OCI-LY3 (cell line): ENCODE measurements around the gene SDK1.

Experiments
- H2AFZ ChIP-seq: fragments of 200-600, 300-600 bp; shearing (Covaris generic); 2 replicates; pipeline ENCODE4 v1.6.0; 2014; ENCODE audit warnings: antibody characterized with exemption, low read depth, low read length
- H3K27ac ChIP-seq: fragments of 200-600, 300-600 bp; sonication (generic); 2 replicates; pipeline ENCODE4 v1.5.1; 2014; ENCODE audit warnings: mild to moderate bottlenecking, low read length, moderate library complexity, mixed read lengths
- H3K27me3 ChIP-seq: fragments of 200-600, 300-600 bp; sonication (generic); 2 replicates; pipeline ENCODE4 v1.6.1; 2014; ENCODE audit warnings: low read depth, low read length, mixed read lengths
- H3K36me3 ChIP-seq: fragments of 200-600, 300-600 bp; sonication (generic); replicated peaks from 2 replicates; pipeline ENCODE3; 2014; ENCODE audit warnings: low read depth, low read length, mixed read lengths
- H3K4me1 ChIP-seq: fragments of 300-600, 200-600 bp; sonication (generic); 2 replicates; pipeline ENCODE4 v1.6.1; 2014; ENCODE audit warnings: low read length, mixed read lengths
- H3K4me2 ChIP-seq: fragments of 200-600, 300-600 bp; sonication (generic); 2 replicates; pipeline ENCODE4 v1.6.1; 2014; ENCODE audit warnings: low read length, mixed read lengths
- H3K4me3 ChIP-seq: fragments of 300-600, 200-600 bp; sonication (generic); 2 replicates; pipeline ENCODE4 v1.5.1; 2014; ENCODE audit warnings: antibody characterized with exemption, mild to moderate bottlenecking, low read length, moderate library complexity
- H3K79me2 ChIP-seq: fragments of 300-600, 200-600 bp; shearing (Covaris generic); 2 replicates; pipeline ENCODE4 v1.6.1; 2014; ENCODE audit warnings: mild to moderate bottlenecking, low read length, mixed read lengths
- H3K9ac ChIP-seq: fragments of 300-600, 200-600 bp; shearing (Covaris generic); 2 replicates; pipeline ENCODE4 v1.6.0; 2014; ENCODE audit warnings: mild to moderate bottlenecking, low read length, moderate library complexity
- H3K9me3 ChIP-seq: fragments of 200-600, 300-600 bp; shearing (Covaris generic); 2 replicates; pipeline ENCODE4 v1.6.1; 2014; ENCODE audit warnings: low read length, mixed read lengths; ENCODE audit not compliant: insufficient read depth
- H4K20me1 ChIP-seq: fragments of 200-600, 300-600 bp; sonication (generic); 2 replicates; pipeline ENCODE4 v1.6.1; 2016; ENCODE audit warnings: low read length, mixed read lengths; ENCODE audit not compliant: insufficient read depth
- EZH2phosphoT487 ChIP-seq: fragments of 200-600 bp; shearing (Covaris generic); IDR thresholded peaks from 2 replicates; pipeline ENCODE4 v1.6.1; 2018; ENCODE audit warnings: antibody characterized with exemption, mixed run types, low read depth
- TF ChIP-seq, protein P1 (sequence below): fragments of 200-600, 300-600 bp; sonication (generic); IDR thresholded peaks from 2 replicates; pipeline ENCODE4 v1.5.1; 2014; ENCODE audit warnings: antibody characterized with exemption, low read length, low read depth

Gene SDK1

DNA sequence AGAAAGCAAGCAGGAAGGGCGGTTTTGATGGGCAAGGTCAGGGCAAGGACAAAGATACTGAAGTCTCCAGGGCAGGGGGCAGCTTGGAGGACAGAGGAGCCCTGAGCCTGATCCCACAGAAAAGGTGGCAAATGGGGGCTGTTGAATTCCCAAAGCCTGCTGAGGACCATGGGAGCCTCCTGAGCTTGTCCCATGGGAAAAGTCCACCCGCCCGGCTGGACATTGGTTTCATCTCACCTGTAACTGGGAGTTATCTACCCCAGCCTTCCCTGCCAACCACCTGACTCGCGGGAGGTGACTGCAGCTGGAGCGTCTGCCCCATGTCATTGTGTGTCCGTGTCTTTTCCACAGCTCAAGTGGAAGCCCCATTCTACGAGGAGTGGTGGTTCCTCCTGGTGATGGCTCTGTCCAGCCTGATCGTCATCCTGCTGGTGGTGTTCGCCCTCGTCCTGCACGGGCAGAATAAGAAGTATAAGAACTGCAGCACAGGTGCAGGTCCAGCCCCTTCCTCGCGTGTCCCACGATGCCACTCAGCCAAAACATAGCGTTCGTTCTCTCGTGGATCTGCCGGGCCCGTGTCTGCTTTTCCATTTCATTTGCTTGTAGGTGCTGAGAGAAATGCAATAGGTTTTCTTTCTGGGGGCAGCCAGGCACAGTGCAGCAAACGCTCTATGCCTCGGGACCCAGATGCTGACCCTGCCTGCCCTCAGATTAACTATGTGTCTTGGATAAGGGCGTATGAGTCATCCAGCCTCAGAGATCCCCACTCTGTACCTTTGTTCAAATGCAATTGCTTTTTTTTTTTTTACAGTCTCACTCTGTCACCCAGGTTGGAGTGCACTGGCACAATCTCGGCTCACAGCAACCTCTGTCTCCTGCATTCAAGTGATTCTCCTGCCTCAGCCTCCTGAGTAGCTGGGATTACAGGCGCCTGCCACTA is 936.5 kb downstream of the SDK1 start:
- Histone ChIP-seq H3K4me2 (no peak overlapping the region), H2AFZ (no peak overlapping the region), H3K9ac (no peak overlapping the region), H3K4me3 (no peak overlapping the region), H3K36me3 (no peaks in the 10 kb centered on the region), H3K4me1 (no peaks in the 10 kb centered on the region), H3K79me2 (no peaks in the 10 kb centered on the region), H3K9me3 (no peaks in the 10 kb centered on the region), H4K20me1 (no peaks in the 10 kb centered on the region), H3K27ac (no peak overlapping the region), H3K27me3 (no peaks in the 10 kb centered on the region)
- TF ChIP-seq, protein P1, sequence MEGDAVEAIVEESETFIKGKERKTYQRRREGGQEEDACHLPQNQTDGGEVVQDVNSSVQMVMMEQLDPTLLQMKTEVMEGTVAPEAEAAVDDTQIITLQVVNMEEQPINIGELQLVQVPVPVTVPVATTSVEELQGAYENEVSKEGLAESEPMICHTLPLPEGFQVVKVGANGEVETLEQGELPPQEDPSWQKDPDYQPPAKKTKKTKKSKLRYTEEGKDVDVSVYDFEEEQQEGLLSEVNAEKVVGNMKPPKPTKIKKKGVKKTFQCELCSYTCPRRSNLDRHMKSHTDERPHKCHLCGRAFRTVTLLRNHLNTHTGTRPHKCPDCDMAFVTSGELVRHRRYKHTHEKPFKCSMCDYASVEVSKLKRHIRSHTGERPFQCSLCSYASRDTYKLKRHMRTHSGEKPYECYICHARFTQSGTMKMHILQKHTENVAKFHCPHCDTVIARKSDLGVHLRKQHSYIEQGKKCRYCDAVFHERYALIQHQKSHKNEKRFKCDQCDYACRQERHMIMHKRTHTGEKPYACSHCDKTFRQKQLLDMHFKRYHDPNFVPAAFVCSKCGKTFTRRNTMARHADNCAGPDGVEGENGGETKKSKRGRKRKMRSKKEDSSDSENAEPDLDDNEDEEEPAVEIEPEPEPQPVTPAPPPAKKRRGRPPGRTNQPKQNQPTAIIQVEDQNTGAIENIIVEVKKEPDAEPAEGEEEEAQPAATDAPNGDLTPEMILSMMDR, result no peak
- no peak for TF ChIP-seq EZH2phosphoT487

DNA sequence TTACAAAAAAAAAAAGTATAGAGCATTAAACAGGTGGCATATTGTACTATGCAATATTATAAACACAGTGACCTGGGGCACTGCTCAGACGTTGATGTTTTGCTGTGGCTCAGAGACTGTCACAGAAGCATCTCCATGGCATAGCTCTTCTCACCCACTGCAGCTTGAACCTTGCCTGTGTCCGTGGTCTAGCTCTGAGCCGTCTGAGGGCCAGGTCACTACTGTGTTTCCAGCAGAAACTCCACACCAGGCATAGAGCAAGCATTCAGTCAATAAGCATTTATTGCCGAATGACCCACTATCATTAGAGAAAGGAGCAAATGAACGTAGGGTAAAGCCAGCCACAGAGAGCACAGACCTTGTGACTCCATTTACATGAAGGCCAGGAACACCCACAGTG is 937.8 kb downstream of the SDK1 start:
- H3K9me3 ChIP-seq, result no peaks in the 10 kb centered on the region
- H3K4me3 ChIP-seq, result no peak overlapping the region
- H2AFZ ChIP-seq, result no peak overlapping the region
- TF ChIP-seq, protein P1, result no peak
- TF ChIP-seq EZH2phosphoT487, result no peak
- H3K27ac ChIP-seq, result no peak overlapping the region
- H3K4me2 ChIP-seq, result no peak overlapping the region
- no peaks in the 10 kb centered on the region for H4K20me1 ChIP-seq
- no peaks in the 10 kb centered on the region for H3K27me3 ChIP-seq
- H3K9ac ChIP-seq, result no peak overlapping the region
- H3K79me2 ChIP-seq, result no peaks in the 10 kb centered on the region
- no peaks in the 10 kb centered on the region for H3K36me3 ChIP-seq
- no peaks in the 10 kb centered on the region for H3K4me1 ChIP-seq

DNA sequence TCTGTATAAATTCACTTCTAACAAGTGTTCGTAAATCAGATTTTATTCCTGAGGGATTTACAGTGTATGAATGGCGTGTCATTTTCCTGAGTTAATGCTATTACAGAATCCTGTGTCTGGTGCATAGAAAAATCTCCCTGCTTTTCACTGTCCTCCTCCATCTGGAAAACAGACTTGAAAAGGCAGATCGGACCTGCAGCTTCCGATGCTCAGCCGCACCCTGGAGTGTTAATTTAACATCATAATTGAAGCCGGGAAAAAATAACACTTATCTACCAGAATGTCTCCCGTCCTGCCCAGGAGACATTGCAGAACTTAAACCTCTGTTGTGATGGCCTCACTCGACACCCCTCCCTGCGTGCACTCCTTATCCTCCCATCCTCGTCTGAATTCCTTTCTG is 939.0 kb downstream of the SDK1 start:
- Histone ChIP-seq H3K4me2 (no peak overlapping the region), H4K20me1 (no peaks in the 10 kb centered on the region), H3K4me3 (no peak overlapping the region), H3K9me3 (no peaks in the 10 kb centered on the region), H3K9ac (no peak overlapping the region), H3K4me1 (no peaks in the 10 kb centered on the region), H2AFZ (no peak overlapping the region), H3K27ac (no peak overlapping the region), H3K27me3 (no peaks in the 10 kb centered on the region), H3K36me3 (no peaks in the 10 kb centered on the region), H3K79me2 (no peaks in the 10 kb centered on the region)
- TF ChIP-seq, protein P1, result no peak
- TF ChIP-seq EZH2phosphoT487, result no peak

DNA sequence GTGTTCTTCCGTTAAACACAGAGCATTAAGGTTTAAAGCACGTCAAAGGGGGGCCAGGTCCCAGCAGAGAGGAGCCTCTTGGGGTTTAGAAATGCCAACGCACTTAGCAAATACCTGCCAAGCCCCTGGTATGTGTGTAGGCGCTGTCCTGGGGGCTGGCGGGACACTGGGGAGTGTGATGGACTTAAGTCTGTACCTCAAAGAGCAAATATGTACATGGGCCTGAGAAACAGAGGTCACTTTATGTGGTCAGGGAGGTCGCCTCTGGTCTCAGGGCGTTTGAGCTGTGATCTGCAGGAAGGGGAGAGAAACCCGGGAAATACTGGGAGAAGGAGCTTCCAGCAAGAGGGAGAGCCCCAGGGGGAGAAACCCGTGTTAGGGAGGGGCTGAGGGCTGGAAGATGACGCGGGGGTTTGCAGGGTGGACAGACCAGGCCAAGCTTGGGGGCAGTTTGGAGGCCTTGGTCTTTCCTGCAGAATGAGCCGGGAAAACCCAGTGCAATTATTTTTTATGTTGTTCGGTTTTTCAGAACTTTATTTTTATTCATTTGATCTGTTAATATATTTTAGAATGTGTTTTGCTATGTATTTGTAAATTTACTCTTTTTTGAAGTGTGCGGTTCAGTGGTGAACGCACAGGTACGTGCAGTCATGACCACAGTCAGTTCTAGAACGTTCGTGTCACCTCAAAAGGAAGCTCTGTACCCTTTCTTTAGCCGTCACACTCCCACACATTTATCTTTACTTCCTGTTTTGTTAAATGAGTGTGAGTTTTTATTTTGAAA is 939.7 kb downstream of the SDK1 start:
- Histone ChIP-seq H2AFZ (no peak overlapping the region), H3K4me1 (no peaks in the 10 kb centered on the region)

More for the DNA sequence above, 939.7 kb downstream of the SDK1 start:
- H3K9me3 ChIP-seq, result no peaks in the 10 kb centered on the region
- H3K27me3 ChIP-seq, result no peaks in the 10 kb centered on the region
- H3K4me2 ChIP-seq, result no peak overlapping the region
- no peak for TF ChIP-seq EZH2phosphoT487
- TF ChIP-seq, protein P1, result no peak
- H3K36me3 ChIP-seq, result no peaks in the 10 kb centered on the region
- H3K79me2 ChIP-seq, result no peaks in the 10 kb centered on the region
- H3K4me3 ChIP-seq, result no peak overlapping the region
- H3K9ac ChIP-seq, result no peak overlapping the region
- no peaks in the 10 kb centered on the region for H4K20me1 ChIP-seq
- H3K27ac ChIP-seq, result no peak overlapping the region
